Islet of Langerhans (tissue), 1 donor: ENCODE data around the gene PRR27.
"Not testable (repeated sequence)": the region's sequence is repeated elsewhere in the genome, so short reads cannot be mapped to it uniquely, and the experiment has no call there.

ENCODE experiments used
- FAIRE-seq: peaks from one replicate; lab custom pipeline; 2011; peaks lifted over from hg19 to GRCh38; lab: Jason Lieb, UNC

PRR27 gene

DNA sequence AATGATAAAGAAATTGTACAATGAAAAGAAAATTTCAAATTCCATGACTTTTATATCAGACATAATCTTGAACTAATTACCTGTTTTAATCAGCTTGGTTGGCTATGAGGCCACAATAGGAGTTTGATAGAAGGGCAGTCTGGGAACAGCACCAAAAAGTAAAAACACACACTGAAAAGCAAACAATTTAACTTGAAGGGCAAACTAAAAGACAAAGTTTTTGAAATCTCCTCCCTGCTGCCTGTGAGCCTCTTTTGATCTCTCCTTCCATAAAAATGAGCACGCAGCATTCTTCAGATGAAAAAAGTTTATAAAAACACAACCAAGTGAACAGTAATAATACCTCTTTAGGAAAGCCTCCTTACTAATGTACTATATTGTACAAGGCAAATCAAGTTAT is 49.6 kb downstream of the PRR27 start:
- no peak for FAIRE-seq

DNA sequence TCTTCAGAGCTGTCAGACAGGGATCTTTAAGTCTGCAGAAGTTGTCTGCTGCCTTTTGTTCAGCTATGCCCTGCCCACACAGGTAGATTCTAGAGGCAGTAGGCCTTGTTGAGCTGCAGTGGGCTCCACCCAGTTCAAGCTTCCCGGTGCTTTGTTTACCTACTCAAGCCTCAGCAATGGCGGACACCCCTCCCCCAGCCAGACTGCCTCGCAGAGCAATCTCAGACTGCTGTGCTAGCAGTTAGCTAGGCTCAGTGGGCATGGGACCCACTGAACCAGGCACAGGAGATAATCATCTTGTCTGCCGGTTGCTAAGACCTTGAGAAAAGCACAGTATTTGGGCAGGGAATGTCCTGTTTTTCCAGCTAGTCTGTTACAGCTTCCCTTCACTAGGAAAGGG is 58.7 kb downstream of the PRR27 start:
- FAIRE-seq, result not testable (repeated sequence)
